Measurements from ENCODE around the gene DLEC1. TPM values are rescaled to one million over a fixed set of nuclear protein-coding genes. Genes with fewer than 3 reads are reported as not detected.

The DLEC1 gene
- total RNA-seq, 4 donors from 2014 or later: 0.44 to 1.7 (median 1.5) TPM

DNA sequence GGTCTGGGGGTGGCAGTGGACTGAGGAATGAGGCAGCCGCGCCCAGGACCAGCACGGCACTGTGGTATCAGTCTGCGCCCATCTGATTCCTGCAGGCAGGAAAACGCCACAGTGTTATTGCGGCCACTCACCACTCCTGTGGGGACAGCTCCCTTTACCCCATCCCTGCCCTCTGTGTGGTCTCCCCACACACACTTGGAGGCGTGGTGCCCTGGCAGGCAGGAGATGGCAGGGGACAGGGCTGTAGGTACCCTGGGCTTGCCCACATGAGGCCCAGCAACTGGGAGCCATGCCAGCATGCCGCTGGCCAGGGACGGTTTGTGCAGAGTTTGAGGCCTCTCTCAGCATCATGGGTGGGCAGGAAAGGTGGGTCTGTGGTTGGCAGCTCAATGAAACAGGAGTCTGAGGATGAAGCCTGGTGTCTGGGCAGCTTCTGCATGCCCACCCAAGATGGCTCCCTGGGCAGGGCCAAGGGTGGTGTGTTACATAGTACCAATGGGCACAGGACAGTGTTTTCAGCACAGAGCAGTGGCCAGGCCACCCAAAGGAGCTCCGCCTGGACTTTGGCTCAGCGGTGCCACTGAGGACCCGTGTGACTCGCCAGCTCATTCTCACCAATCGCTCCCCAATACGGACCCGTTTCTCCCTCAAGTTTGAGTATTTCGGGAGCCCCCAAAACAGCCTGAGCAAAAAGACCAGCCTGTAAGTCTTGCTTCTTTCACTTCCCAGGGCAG is 70.7 kb downstream of the DLEC1 start:
- H3K27me3 ChIP-seq: no peaks in the 10 kb centered on the region
- no peak for DNase-seq
- intact Hi-C loops (cut with DNase I): no loop called here

DNA sequence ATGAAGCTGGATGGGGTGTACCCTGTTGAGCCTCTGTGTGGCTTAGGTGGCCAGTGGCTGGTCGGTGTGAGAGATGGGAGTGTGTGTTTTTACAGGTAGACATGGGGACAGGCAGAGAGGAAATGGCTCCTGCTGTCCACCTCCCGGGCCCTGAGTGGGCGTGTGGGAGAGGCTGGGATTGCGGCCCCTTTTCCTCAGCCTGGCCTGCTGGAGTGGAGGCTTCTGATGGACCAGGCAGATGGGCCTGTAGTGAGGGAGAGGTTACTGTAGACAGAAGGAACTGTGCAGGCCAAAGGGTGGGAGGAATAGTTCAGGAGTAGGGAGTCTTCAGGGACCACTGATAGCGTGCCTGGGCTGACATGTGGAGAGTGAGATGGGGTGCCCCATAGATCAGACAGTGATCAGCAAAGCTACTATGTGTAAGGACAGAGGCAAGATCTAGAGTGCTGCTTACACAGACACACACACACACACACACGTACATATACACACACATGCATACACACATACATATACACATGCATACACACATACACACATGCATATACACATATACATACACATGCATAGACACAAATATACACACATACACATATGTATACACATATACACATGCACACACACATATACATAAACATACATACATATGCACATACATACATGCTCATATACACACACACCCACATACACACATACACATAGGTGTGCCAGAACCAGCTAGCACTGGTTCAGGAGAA is 71.5 kb downstream of the DLEC1 start:
- 80 to 93% methylated on average over 5 to 6 of the region's 6 CpGs for WGBS, 2 donors
- TF ChIP-seq, protein P1, sequence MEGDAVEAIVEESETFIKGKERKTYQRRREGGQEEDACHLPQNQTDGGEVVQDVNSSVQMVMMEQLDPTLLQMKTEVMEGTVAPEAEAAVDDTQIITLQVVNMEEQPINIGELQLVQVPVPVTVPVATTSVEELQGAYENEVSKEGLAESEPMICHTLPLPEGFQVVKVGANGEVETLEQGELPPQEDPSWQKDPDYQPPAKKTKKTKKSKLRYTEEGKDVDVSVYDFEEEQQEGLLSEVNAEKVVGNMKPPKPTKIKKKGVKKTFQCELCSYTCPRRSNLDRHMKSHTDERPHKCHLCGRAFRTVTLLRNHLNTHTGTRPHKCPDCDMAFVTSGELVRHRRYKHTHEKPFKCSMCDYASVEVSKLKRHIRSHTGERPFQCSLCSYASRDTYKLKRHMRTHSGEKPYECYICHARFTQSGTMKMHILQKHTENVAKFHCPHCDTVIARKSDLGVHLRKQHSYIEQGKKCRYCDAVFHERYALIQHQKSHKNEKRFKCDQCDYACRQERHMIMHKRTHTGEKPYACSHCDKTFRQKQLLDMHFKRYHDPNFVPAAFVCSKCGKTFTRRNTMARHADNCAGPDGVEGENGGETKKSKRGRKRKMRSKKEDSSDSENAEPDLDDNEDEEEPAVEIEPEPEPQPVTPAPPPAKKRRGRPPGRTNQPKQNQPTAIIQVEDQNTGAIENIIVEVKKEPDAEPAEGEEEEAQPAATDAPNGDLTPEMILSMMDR (IDR thresholded peaks at IDR 0.05): no peak
- no peak for TF ChIP-seq POLR2A (IDR thresholded peaks at IDR 0.05)
- DNase-seq: no peak

More for the DNA sequence above, 70.7 kb downstream of the DLEC1 start:
- Histone ChIP-seq H3K27ac (no peak overlapping the region), H3K36me3 (no peaks in the 10 kb centered on the region), H3K9me3 (no peaks in the 10 kb centered on the region), H3K4me3 (replicated peaks in 1 of 3) (no peak overlapping the region), H3K4me1 (no peaks in the 10 kb centered on the region)
- 95 to 96% methylated on average over 15 to 17 of the region's 17 CpGs for WGBS, 2 donors
- TF ChIP-seq, protein P1 (IDR thresholded peaks at IDR 0.05): no peak
- no peak for TF ChIP-seq POLR2A (IDR thresholded peaks at IDR 0.05)

DNA sequence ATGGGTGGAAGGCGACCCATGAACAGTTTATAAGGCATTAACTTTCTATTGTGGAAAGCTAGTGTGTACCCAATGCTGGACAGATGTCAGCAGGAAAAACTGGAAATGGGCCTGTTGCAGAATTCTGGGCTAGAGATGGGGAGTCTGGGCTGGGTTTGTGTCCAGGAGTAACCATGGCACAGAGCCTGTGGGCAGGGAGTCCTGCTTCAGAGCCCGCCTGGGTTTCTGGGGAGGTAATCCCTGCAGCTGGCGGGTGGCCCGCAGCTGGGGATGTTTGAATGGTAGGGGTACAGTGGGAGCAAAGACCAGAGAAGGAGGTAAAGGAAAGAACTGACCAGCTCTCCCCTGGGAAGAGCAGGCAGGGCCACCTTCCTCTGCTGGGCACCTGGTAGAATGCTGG is 72.2 kb downstream of the DLEC1 start:
- Histone ChIP-seq H3K4me1 (no peaks in the 10 kb centered on the region), H3K27me3 (no peaks in the 10 kb centered on the region), H3K9me3 (no peaks in the 10 kb centered on the region), H3K27ac (no peak overlapping the region), H3K36me3 (no peaks in the 10 kb centered on the region), H3K4me3 (replicated peaks in 1 of 3) (no peak overlapping the region)
- TF ChIP-seq POLR2A (IDR thresholded peaks at IDR 0.05): no peak
- TF ChIP-seq, protein P1 (IDR thresholded peaks at IDR 0.05): no peak
- DNase-seq: no peak
- 92 to 93% methylated on average over 4 of the region's 4 CpGs for WGBS, 2 donors
- intact Hi-C loops (cut with DNase I): no loop called here

More for the DNA sequence above, 71.5 kb downstream of the DLEC1 start:
- no peak overlapping the region for H3K4me3 ChIP-seq (replicated peaks in 1 of 3)
- H3K9me3 ChIP-seq: no peaks in the 10 kb centered on the region
- intact Hi-C loops (cut with DNase I): no loop called here
- H3K27me3 ChIP-seq: no peaks in the 10 kb centered on the region
- H3K4me1 ChIP-seq: no peaks in the 10 kb centered on the region
- H3K36me3 ChIP-seq: no peaks in the 10 kb centered on the region
- no peak overlapping the region for H3K27ac ChIP-seq

DNA sequence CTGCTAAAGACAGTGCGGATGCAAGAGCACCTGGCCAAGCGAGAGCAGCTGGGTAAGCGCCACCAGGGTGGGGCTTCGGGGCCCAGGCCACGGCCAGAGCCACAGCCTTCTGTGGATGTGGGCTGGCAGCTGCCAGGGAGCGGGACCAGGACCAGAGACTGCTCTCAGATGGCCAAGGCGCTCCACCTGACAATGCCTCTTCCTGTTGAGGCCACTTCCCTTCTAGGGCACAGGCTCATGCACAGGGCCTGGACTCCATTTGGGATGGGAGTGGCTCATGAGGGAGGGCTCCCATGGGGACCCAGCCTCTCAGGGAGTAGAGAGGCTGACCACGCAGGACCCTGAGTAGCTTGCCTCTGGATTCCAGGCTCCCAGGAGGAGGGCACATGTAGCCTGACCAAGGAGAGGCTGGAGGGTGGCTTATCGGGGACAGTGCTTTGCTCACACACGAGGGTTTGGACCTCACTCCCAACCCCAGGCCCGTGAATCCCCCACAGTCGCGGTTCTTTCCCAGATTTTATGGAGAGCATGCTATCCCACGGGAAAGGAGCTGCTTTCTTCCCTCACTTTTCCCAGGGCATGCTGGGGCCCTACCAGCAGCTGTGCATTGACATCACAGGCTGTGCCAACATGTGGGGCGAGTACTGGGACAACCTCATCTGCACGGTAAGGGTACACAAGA is 72.8 kb downstream of the DLEC1 start:
- Histone ChIP-seq H3K4me3 (replicated peaks in 1 of 3) (no peak overlapping the region), H3K27ac (no peak overlapping the region), H3K4me1 (no peaks in the 10 kb centered on the region), H3K9me3 (no peaks in the 10 kb centered on the region), H3K36me3 (no peaks in the 10 kb centered on the region), H3K27me3 (no peaks in the 10 kb centered on the region)
- no peak for DNase-seq
- intact Hi-C loops (cut with DNase I): no loop called here
- TF ChIP-seq, protein P1 (IDR thresholded peaks at IDR 0.05): no peak
- TF ChIP-seq POLR2A (IDR thresholded peaks at IDR 0.05): no peak
- 74 to 83% methylated on average over 9 to 16 of the region's 16 CpGs for WGBS, 2 donors
